Stimulated activated CD4-positive, alpha-beta T cell treated with anti-CD3 and anti-CD28 coated beads, Interleukin-15, amount 100 ng/mL, for 48 hours (primary cell): ENCODE data around the gene DUSP15.

Experiments
- DNase-seq, 2 donors: peaks; one replicate each; pipeline ENCODE4 v3.0.0-alpha.2; 2020; ENCODE audit warnings: low read depth in 2 of 2

DUSP15 gene

GRCh38 chr20:31860390-31861134 lies 9.8 kb downstream of the DUSP15 start:
- DNase-seq = no peak

DNA sequence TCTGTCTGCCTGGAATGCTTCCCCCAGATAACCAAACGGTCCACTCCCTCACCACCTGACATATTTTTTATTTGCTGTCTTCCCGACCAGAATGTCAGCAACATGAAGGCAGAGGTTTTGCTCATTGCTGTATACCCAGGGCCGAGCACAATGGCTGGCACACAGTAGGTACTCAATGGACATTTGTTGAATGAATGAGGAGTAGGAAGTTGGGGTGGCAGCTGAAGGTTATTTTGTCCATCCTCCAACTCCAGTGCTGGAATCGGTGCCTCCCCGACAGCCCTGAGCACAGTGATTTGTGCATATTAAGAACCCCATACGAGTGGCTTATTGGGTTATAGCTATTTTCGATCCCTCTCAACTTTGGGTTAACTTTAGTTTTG lies 10.3 kb downstream of the DUSP15 start:
- DNase-seq = no peak

- DNase-seq = no peak
Observed at GRCh38 chr20:31859266-31859997, 10.9 kb downstream of the DUSP15 start.

- DNase-seq = no peak
Observed at GRCh38 chr20:31858760-31859083, 11.6 kb downstream of the DUSP15 start.

DNA sequence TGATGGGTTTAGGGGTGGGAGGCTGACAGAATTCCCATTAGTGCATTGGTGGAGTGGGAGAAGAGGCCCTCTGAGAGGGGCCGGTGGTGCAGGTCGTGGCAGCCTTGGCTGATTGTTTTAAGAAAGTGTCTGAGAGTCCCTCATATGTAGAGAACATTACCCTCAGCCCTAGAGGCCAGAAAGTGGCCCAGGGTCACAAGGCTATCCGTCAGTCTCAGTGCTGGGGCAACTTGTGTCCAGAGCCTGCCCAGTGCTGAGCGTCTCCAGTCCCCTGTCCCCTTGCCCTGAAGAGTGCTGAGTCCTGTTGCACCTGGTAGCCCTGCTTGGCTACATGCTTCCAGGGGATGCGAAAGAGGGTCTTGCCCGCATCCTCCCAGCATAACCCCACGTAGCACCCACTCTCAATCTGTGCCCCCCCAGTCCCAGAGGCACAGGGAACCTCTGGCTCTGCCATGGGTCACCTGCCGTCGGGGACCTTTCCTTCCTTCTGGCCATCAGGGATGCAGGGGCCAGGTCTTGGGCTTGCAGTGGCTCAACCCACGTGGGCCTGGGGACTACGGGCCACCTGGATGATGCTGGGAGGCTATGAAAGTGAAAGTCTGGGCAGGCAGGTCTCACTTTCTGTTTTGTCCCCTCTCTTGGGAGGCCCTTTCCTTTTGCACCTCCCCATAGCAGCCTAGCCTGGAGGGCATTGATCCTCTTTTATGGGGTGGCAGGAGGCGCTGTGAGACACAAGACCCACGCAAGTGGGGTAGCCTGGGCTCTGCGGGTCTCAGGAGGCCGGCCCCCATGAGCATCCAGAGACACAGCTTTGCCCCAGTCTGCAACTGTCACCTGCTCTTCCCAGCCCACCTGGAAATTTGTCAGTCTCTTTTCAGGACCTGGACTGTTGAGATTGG lies 12.2 kb downstream of the DUSP15 start:
- no peak for DNase-seq

DNA sequence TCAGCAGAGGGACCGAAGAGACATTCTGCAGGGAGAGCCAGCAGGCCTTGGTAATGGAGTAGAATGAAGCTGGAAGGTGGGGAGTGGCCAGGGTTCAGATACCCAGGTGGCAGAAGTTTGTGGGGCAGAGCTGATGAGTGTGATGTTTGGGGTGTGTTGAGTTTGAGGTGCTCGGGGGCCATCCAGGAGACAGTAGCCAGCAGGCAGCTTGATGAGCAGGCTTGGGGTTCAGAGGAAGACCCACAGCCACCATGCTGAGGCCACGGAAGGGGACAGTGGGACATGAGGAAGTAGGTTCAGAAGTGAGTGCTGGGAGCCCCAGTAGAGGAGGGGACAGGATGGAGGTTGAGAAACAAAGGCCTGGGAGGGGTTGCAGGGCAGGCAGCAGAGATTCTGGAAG lies 13.8 kb downstream of the DUSP15 start:
- no peak for DNase-seq

GRCh38 chr20:31853481-31853880 lies 16.8 kb downstream of the DUSP15 start:
- DNase-seq = no peak

DNA sequence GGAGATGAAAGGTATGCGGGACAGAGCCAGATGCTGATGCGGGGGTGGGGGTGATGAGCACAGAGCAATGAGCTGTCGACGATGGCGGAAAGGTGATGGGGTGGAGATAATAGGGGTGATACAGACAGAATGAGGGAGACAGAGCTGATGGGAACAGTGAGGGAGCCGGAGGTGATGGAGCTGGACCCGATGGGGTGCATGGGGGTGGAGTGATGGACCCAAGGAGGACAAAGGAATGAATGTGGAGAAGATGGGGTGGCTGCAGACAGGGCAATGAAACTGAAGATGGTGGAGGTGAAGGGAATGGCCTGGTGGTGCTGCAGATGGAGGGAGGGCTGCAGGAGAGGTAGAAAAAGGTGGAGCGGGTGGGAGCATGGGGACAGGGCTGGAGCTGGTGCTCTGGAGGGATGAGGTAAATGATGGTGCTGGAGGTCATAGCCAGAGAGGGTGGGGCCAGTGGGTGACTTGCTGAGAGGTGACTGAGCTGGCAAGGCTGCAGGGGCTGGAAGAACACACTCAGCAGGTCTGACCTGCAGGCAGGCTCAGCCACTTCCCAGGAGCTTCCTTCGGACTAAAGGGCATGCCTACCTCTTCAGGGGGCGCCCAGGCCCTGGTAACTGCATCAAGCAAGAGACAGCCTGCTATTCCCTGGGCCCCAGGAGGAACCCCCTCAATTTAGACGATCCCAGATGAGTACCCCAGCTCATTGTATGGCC lies 18.9 kb downstream of the DUSP15 start:
- DNase-seq = no peak

- no peak for DNase-seq
Observed at GRCh38 chr20:31849306-31849930, 20.9 kb downstream of the DUSP15 start.

- DNase-seq = no peak
Observed at GRCh38 chr20:31848088-31848999, 22.0 kb downstream of the DUSP15 start.

- DNase-seq = no peak
Observed at GRCh38 chr20:31846793-31847138, 23.6 kb downstream of the DUSP15 start.

DNA sequence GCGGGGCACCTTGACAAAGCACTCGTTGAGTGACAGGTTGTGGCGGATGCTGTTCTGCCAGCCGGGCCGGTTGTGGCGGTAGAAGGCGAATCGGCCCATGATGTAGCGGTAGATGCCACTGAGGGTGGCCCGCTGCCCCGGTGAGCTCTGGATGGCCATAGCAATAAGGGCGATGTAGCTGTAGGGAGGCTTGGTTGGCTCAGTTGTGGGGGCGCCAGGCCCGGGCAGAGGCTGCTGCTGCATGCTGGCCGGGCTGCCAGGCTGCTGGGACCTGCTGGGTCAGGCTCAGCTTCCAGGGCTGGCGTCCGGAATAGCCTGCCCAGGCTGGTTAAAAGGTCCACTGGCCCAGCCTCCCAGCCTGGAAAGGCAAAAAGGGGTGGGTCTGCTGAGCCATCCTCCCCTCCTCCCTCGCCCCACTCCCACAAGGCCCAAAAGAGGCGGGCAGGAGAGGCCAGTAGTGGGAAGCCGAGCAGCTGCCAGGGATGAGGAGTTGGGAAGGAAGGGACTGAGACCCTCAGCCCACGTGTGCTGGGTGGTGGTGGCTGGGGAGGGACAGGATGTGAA lies 24.9 kb downstream of the DUSP15 start, which contains the start of gene FOXS1:
TSS of gene FOXS1 (minus strand) at position 305 of the 564 bp plus-strand sequence. CDS start at position 243, 62 bp downstream.
- DNase-seq = no peak

GRCh38 chr20:31844737-31845299 lies 25.5 kb downstream of the DUSP15 start:
- no peak for DNase-seq

DNA sequence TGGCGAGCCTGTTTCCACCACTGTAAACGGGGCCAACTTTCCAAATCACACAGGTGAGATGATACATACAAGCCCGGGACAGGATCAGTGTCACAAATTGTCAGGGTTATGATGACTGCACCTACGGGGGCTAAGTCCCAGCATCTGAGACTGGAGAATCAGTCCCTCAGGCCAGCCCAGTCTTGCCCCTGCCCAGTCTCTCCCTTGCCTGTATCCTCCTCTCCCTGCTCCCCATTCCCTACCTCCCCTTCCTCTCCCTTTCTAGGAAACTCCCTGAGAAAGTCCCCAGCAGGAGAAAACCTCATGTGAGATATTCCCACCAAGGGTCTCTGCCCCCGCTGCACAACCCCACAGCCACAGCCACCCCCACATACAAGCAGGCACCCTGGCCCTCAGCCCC lies 26.4 kb downstream of the DUSP15 start:
- no peak for DNase-seq

DNA sequence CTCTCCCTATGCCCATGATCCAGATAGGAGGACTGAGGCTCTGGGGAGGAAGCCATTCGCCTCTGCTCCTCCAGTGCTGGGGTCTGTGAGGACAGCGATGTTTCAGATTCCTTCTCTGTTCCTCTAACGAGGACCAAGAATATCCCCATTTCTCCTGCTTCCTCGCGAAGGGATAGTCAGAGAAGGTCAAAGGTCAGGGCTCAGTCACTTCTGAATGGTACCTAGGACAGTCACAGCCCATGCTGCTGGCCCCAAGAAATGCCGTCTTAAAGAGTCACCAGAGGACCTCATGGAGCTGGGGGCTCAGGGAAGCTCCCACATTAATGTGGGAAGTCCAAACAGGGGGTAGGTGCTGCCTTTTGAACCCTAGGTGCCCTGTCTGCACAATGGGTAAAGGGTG lies 27.0 kb downstream of the DUSP15 start:
- no peak for DNase-seq

- DNase-seq = no peak
Observed at GRCh38 chr20:31842471-31843157, 27.7 kb downstream of the DUSP15 start.

- no peak for DNase-seq
Observed at GRCh38 chr20:31841928-31842327, 28.4 kb downstream of the DUSP15 start.

GRCh38 chr20:31840906-31841816 lies 29.2 kb downstream of the DUSP15 start:
- DNase-seq = no peak
